ENCODE measurements around the gene APH1B.

APH1B gene

DNA sequence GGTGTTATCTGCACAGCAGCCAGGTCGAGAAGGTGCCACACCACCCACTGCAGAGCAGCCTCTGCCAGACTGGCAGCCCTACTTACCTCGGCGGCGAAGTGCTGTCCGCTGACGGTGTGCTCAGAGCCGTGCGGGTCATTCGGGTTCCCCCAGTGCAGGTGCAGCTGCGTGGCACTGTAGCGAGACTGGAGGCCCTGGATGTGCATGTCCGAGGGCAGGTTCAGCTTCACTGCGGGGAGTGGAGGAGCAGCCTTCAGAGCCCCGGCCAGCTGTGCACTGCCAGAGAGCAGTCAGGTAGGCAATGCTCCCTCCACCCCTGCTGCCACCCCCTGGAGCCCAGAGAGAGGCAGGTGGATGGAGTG lies 68.0 kb downstream of the APH1B start:
- Histone ChIP-seq H3K36me3 (replicated peaks; ENCODE audit: low read depth, low read length) (no peaks in the 10 kb centered on the region), H3K9ac (ENCODE audit: low read length) (no peak overlapping the region), H3K79me2 (ENCODE audit: low read length) (no peaks in the 10 kb centered on the region), H3K27me3 (ENCODE audit: low read depth, low read length) (peaks cover 23% of the 10 kb centered on the region), H3K9me3 (ENCODE audit: insufficient read depth, low read length) (no peaks in the 10 kb centered on the region), H4K20me1 (ENCODE audit: insufficient read depth, low read length) (no peaks in the 10 kb centered on the region), H2AFZ (ENCODE audit: low read depth, low read length) (no peak overlapping the region), H3K4me2 (ENCODE audit: low read length) (no peak overlapping the region), H3K27ac (ENCODE audit: low read length) (no peak overlapping the region), H3K4me3 (ENCODE audit: low read length) (no peak overlapping the region), H3K4me1 (ENCODE audit: low read length) (peaks cover 11% of the 10 kb centered on the region)
- no peak for TF ChIP-seq EZH2phosphoT487 (IDR thresholded peaks at IDR 0.05; ENCODE audit: low read depth)
- TF ChIP-seq, protein P1, sequence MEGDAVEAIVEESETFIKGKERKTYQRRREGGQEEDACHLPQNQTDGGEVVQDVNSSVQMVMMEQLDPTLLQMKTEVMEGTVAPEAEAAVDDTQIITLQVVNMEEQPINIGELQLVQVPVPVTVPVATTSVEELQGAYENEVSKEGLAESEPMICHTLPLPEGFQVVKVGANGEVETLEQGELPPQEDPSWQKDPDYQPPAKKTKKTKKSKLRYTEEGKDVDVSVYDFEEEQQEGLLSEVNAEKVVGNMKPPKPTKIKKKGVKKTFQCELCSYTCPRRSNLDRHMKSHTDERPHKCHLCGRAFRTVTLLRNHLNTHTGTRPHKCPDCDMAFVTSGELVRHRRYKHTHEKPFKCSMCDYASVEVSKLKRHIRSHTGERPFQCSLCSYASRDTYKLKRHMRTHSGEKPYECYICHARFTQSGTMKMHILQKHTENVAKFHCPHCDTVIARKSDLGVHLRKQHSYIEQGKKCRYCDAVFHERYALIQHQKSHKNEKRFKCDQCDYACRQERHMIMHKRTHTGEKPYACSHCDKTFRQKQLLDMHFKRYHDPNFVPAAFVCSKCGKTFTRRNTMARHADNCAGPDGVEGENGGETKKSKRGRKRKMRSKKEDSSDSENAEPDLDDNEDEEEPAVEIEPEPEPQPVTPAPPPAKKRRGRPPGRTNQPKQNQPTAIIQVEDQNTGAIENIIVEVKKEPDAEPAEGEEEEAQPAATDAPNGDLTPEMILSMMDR (IDR thresholded peaks at IDR 0.05; ENCODE audit: low read depth, low read length), result no peak

DNA sequence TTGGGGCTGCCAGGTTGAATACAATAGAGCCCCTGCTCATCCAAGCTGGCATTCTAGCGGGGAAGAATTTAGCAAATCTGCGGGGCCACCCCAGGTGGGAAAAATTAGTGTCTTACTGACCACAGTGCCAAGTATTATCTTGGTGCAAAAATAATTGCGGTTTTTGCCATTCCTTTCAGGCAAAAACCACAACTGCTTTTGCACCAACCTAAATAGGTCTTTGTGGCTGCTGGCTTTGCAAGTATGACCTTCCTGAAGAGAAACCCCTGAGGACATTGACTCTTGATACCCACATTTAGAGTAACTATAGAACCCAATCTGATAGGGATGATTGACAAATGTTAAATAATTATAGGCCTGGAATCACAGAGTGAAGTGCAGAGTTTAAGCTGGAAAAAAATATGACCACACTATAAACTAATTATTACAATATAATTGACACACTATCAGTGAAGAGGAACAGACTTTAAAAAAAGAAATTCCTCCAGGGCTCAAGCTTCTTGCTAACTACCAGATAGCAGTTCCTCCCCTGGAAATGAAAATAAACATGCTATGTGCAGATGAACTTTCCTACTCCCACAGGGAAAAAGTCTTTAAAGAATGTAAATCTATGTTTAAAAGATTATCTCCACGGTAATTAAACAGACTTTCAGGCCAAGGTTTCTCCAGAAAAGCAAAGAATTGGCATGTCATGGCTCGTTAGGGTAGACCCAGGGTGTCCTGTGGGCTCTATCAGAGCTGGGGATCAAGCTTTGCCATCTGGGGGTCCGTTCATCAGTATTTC lies 69.9 kb downstream of the APH1B start:
- no peak overlapping the region for H3K27ac ChIP-seq (ENCODE audit: low read length)
- peaks cover 11% of the 10 kb centered on the region for H3K4me1 ChIP-seq (ENCODE audit: low read length)
- H4K20me1 ChIP-seq (ENCODE audit: insufficient read depth, low read length), result no peaks in the 10 kb centered on the region
- no peak overlapping the region for H3K9ac ChIP-seq (ENCODE audit: low read length)
- no peaks in the 10 kb centered on the region for H3K9me3 ChIP-seq (ENCODE audit: insufficient read depth, low read length)
- H3K4me3 ChIP-seq (ENCODE audit: low read length), result no peak overlapping the region
- H2AFZ ChIP-seq (ENCODE audit: low read depth, low read length), result no peak overlapping the region
- H3K36me3 ChIP-seq (replicated peaks; ENCODE audit: low read depth, low read length), result no peaks in the 10 kb centered on the region
- H3K79me2 ChIP-seq (ENCODE audit: low read length), result no peaks in the 10 kb centered on the region
- TF ChIP-seq EZH2phosphoT487 (IDR thresholded peaks at IDR 0.05; ENCODE audit: low read depth), result no peak
- TF ChIP-seq, protein P1 (IDR thresholded peaks at IDR 0.05; ENCODE audit: low read depth, low read length), result no peak
- H3K4me2 ChIP-seq (ENCODE audit: low read length), result no peak overlapping the region
- H3K27me3 ChIP-seq (ENCODE audit: low read depth, low read length), result peaks cover 19% of the 10 kb centered on the region

DNA sequence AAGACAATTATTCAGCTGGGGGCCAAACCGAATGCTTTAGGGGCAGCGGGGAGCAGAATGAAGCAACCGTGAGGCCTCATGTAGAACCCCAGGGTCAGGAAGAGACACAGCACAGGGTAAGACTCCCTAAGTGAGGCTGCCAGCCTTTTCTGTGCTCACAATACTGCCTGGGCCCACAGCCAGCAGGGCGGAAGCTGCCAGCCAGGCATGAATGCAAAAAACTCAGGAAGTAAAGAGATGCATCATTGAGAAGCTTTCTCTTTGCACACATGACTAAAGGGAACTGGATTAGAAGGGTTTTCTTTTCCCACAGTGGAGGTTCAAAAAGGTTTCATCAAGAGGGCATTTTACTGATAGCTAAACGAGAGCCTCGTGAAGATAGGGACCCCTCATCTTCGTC lies 71.0 kb downstream of the APH1B start:
- Histone ChIP-seq H3K4me2 (ENCODE audit: low read length) (no peak overlapping the region), H3K4me1 (ENCODE audit: low read length) (peaks cover 3% of the 10 kb centered on the region), H3K27me3 (ENCODE audit: low read depth, low read length) (peaks cover 19% of the 10 kb centered on the region), H3K27ac (ENCODE audit: low read length) (no peak overlapping the region), H3K36me3 (replicated peaks; ENCODE audit: low read depth, low read length) (no peaks in the 10 kb centered on the region), H3K79me2 (ENCODE audit: low read length) (no peaks in the 10 kb centered on the region), H3K9me3 (ENCODE audit: insufficient read depth, low read length) (no peaks in the 10 kb centered on the region), H4K20me1 (ENCODE audit: insufficient read depth, low read length) (no peaks in the 10 kb centered on the region), H3K4me3 (ENCODE audit: low read length) (no peak overlapping the region), H3K9ac (ENCODE audit: low read length) (no peak overlapping the region), H2AFZ (ENCODE audit: low read depth, low read length) (no peak overlapping the region)
- TF ChIP-seq, protein P1 (IDR thresholded peaks at IDR 0.05; ENCODE audit: low read depth, low read length), result no peak
- no peak for TF ChIP-seq EZH2phosphoT487 (IDR thresholded peaks at IDR 0.05; ENCODE audit: low read depth)

DNA sequence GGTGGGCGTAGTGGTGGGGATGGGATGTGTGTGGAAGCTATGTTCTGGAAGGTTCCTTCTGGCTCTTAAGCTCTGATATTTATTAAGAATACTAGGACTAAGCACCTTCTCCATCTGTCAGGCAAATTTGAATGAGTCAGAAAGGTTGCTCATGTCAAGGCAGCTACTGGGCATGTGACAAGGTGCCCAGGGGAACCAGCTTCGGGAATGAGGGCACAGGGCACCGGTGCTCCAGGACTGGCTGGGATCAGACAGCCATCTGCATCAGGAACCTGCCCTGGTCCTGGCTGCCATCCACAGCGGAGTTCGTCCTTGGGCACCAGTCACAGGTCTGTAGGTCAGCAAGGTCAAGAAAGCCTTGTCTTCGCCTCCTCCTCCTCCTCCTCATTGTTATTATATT lies 71.8 kb downstream of the APH1B start:
- H3K9me3 ChIP-seq (ENCODE audit: insufficient read depth, low read length), result no peaks in the 10 kb centered on the region
- H3K4me2 ChIP-seq (ENCODE audit: low read length), result no peak overlapping the region
- no peaks in the 10 kb centered on the region for H4K20me1 ChIP-seq (ENCODE audit: insufficient read depth, low read length)
- TF ChIP-seq, protein P1 (IDR thresholded peaks at IDR 0.05; ENCODE audit: low read depth, low read length), result no peak
- no peak for TF ChIP-seq EZH2phosphoT487 (IDR thresholded peaks at IDR 0.05; ENCODE audit: low read depth)
- H3K36me3 ChIP-seq (replicated peaks; ENCODE audit: low read depth, low read length), result no peaks in the 10 kb centered on the region
- no peaks in the 10 kb centered on the region for H3K79me2 ChIP-seq (ENCODE audit: low read length)
- no peak overlapping the region for H3K4me3 ChIP-seq (ENCODE audit: low read length)
- no peak overlapping the region for H3K9ac ChIP-seq (ENCODE audit: low read length)
- H3K27ac ChIP-seq (ENCODE audit: low read length), result no peak overlapping the region
- H2AFZ ChIP-seq (ENCODE audit: low read depth, low read length), result no peak overlapping the region
- no peaks in the 10 kb centered on the region for H3K4me1 ChIP-seq (ENCODE audit: low read length)
- H3K27me3 ChIP-seq (ENCODE audit: low read depth, low read length), result peaks cover 12% of the 10 kb centered on the region

Measured in OCI-LY3 (cell line).